HCT116 (cell line): Measurements from ENCODE around the gene CCDC82. TPM values are rescaled to one million over a fixed set of nuclear protein-coding genes. Genes with fewer than 3 reads are reported as not detected.

Source experiments
- ELF1 ChIP-seq: IDR thresholded peaks from 2 replicates; pipeline ENCODE4 v1.6.1; 2012; ENCODE audit warnings: low read depth, borderline replicate concordance
- EZH2 ChIP-seq: fragments of 200-600 bp; sonication (generic); IDR thresholded peaks from 2 replicates; pipeline ENCODE4 v1.6.1; 2017; ENCODE audit warnings: antibody characterized with exemption, mixed run types
- FOSL1 ChIP-seq: IDR thresholded peaks from 2 replicates; pipeline ENCODE4 v1.6.1; 2012; ENCODE audit warnings: low read depth
- JUND ChIP-seq: IDR thresholded peaks from 2 replicates; pipeline ENCODE4 v1.6.1; 2012
- REST ChIP-seq: IDR thresholded peaks from 2 replicates; pipeline ENCODE4 v1.6.1; 2012; ENCODE audit warnings: low read depth
- SP1 ChIP-seq: IDR thresholded peaks from 2 replicates; pipeline ENCODE4 v1.6.1; 2012; ENCODE audit warnings: low read depth
- YY1 ChIP-seq: IDR thresholded peaks from 2 replicates; pipeline ENCODE4 v1.6.1; 2011; ENCODE audit warnings: low read length, low read depth, moderate library complexity, mild to moderate bottlenecking; ENCODE audit not compliant: insufficient replicate concordance; ENCODE audit errors: extremely low read depth
- total RNA-seq: library from RNA; stranded (reverse); gene quantifications from one replicate; pipeline ENCODE4 v1.2.1, GENCODE V29; 2021; ENCODE audit not compliant: unreplicated experiment
- TF ChIP-seq, protein P1 (sequence below): IDR thresholded peaks from 2 replicates; pipeline ENCODE4 v1.6.1; 2011; ENCODE audit warnings: mild to moderate bottlenecking, low read length, moderate library complexity; ENCODE audit not compliant: insufficient replicate concordance; ENCODE audit errors: extremely low read depth
- TF ChIP-seq, protein P2 (sequence below): IDR thresholded peaks from 2 replicates; pipeline ENCODE4 v1.6.1; 2012

CCDC82 gene
- total RNA-seq, 1 experiment from 2014 or later: 11.2 TPM

DNA sequence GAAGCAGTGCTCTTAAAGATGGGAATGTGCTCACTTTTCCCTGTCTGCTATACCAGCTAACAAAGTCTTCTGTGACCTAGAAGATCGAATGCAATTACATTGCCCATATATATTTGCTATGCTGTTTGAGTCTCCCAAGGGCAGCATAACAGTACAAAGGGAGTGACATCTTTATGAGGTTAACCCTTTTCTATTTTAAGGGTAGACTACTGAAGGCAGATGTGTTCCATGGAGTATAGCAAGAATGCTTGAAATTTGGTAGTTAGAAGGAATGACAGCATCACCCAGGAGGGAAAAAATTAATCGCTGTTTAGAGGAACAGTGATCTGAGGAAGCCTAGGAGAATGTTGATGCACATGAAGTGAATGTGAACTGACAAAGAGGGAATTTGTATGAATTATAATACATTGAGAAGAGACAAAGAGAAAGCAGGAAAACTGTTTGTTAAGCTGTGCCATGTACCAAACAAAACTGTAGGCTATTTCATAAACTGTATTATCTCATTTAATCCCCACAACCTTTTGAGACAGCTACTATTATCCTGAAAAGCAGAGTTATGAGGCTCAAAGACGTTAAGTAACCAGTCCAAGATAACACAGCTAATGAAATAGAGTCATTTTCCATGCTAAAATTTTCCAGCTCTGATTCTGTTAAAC lies 59.7 kb downstream of the CCDC82 start (continued):
- TF ChIP-seq REST (no peak), EZH2 (no peak), SP1 (no peak), FOSL1 (no peak), YY1 (no peak), ELF1 (no peak), JUND (no peak)
- TF ChIP-seq, protein P1, sequence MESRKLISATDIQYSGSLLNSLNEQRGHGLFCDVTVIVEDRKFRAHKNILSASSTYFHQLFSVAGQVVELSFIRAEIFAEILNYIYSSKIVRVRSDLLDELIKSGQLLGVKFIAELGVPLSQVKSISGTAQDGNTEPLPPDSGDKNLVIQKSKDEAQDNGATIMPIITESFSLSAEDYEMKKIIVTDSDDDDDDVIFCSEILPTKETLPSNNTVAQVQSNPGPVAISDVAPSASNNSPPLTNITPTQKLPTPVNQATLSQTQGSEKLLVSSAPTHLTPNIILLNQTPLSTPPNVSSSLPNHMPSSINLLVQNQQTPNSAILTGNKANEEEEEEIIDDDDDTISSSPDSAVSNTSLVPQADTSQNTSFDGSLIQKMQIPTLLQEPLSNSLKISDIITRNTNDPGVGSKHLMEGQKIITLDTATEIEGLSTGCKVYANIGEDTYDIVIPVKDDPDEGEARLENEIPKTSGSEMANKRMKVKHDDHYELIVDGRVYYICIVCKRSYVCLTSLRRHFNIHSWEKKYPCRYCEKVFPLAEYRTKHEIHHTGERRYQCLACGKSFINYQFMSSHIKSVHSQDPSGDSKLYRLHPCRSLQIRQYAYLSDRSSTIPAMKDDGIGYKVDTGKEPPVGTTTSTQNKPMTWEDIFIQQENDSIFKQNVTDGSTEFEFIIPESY: no peak
- TF ChIP-seq, protein P2, sequence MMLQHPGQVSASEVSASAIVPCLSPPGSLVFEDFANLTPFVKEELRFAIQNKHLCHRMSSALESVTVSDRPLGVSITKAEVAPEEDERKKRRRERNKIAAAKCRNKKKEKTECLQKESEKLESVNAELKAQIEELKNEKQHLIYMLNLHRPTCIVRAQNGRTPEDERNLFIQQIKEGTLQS: no peak
